Left ventricle myocardium inferior (tissue), 1 donor: ENCODE results near the gene ALDH1L1. TPM values are rescaled to one million over a fixed set of nuclear protein-coding genes. Genes with fewer than 3 reads are reported as not detected.

Source experiments
- DNase-seq: peaks from one replicate; pipeline ENCODE4 v3.0.0-alpha.2; 2020
- H3K27ac ChIP-seq: fragments of 200-600 bp; replicated peaks from 2 replicates; pipeline ENCODE4 v1.8.0; 2021
- H3K27me3 ChIP-seq: fragments of 200-600 bp; 2 replicates; pipeline ENCODE4 v1.8.0; 2021; ENCODE audit warnings: low read depth
- H3K36me3 ChIP-seq: fragments of 200-600 bp; 2 replicates; pipeline ENCODE4 v1.8.0; 2021
- H3K4me1 ChIP-seq: fragments of 200-600 bp; 2 replicates; pipeline ENCODE4 v1.8.0; 2021
- H3K4me3 ChIP-seq: fragments of 200-600 bp; 2 replicates; pipeline ENCODE4 v1.8.0; 2021; ENCODE audit warnings: mild to moderate bottlenecking, moderate library complexity
- H3K9me3 ChIP-seq: fragments of 200-600 bp; replicated peaks from 2 replicates; pipeline ENCODE4 v1.8.0; 2021
- CTCF ChIP-seq: fragments of 200-600 bp; IDR thresholded peaks from 2 replicates; pipeline ENCODE4 v1.8.0; 2021; ENCODE audit warnings: antibody characterized with exemption, mild to moderate bottlenecking, borderline replicate concordance
- intact Hi-C: fragments of 100-400 bp; cut with micrococcal nuclease; formaldehyde crosslinking; loops from one replicate; pipeline ENCODE4 v1.11.0; 2022
- total RNA-seq: library from RNA; stranded (reverse); fragmentation: NEBNext Ultra II Directional; extraction: Animal tissue kit (Norgen Biotek cat#: 25700); gene quantifications from one replicate; pipeline ENCODE4 v1.2.1, GENCODE V29; 2021
- donor health status: DM: no; HTN: yes; CAD: no; lungs with severe emphysema.

ALDH1L1 gene
- total RNA-seq, 1 donor from 2014 or later = 24.3 TPM

- Histone ChIP-seq H3K9me3 (no peaks in the 10 kb centered on the region), H3K4me3 (no peak overlapping the region), H3K36me3 (no peaks in the 10 kb centered on the region), H3K27ac (no peak overlapping the region), H3K4me1 (no peaks in the 10 kb centered on the region), H3K27me3 (no peaks in the 10 kb centered on the region)
- intact Hi-C loops = no loop called here
- no peak for TF ChIP-seq CTCF
- no peak for DNase-seq
Observed at GRCh38 chr3:126111566-126112475, 68.6 kb downstream of the ALDH1L1 start.

GRCh38 chr3:126111126-126111551, 69.2 kb downstream of the ALDH1L1 start:
- Histone ChIP-seq H3K36me3 (no peaks in the 10 kb centered on the region), H3K4me1 (no peaks in the 10 kb centered on the region)
- intact Hi-C loops = no loop called here

GRCh38 chr3:126110431-126111125, 69.8 kb downstream of the ALDH1L1 start:
- no peaks in the 10 kb centered on the region for H3K27me3 ChIP-seq
- H3K4me1 ChIP-seq = no peaks in the 10 kb centered on the region
- intact Hi-C loops = no loop called here
- H3K4me3 ChIP-seq = no peak overlapping the region
- no peaks in the 10 kb centered on the region for H3K36me3 ChIP-seq
- no peak overlapping the region for H3K27ac ChIP-seq
- DNase-seq = no peak
- TF ChIP-seq CTCF = no peak
- no peaks in the 10 kb centered on the region for H3K9me3 ChIP-seq

More at GRCh38 chr3:126111126-126111551, 69.2 kb downstream of the ALDH1L1 start:
- TF ChIP-seq CTCF = no peak
- H3K27me3 ChIP-seq = no peaks in the 10 kb centered on the region
- no peak for DNase-seq
- no peaks in the 10 kb centered on the region for H3K9me3 ChIP-seq
- no peak overlapping the region for H3K27ac ChIP-seq
- no peak overlapping the region for H3K4me3 ChIP-seq

GRCh38 chr3:126109880-126110235, 70.5 kb downstream of the ALDH1L1 start:
- Histone ChIP-seq H3K27me3 (no peaks in the 10 kb centered on the region), H3K36me3 (no peaks in the 10 kb centered on the region), H3K9me3 (no peaks in the 10 kb centered on the region), H3K4me1 (no peaks in the 10 kb centered on the region), H3K27ac (no peak overlapping the region), H3K4me3 (no peak overlapping the region)
- intact Hi-C loops = no loop called here
- no peak for DNase-seq
- no peak for TF ChIP-seq CTCF

- TF ChIP-seq CTCF = no peak
- Histone ChIP-seq H3K36me3 (no peaks in the 10 kb centered on the region), H3K9me3 (no peaks in the 10 kb centered on the region), H3K4me3 (no peak overlapping the region), H3K4me1 (no peaks in the 10 kb centered on the region), H3K27me3 (no peaks in the 10 kb centered on the region), H3K27ac (no peak overlapping the region)
- intact Hi-C loops = no loop called here
- no peak for DNase-seq
Observed at GRCh38 chr3:126109146-126109879, 71.1 kb downstream of the ALDH1L1 start.
